Kidney (tissue), 14 donors: ENCODE results near the gene FAF1. TPM values are rescaled to one million over a fixed set of nuclear protein-coding genes. Genes with fewer than 3 reads are reported as not detected.
"Not testable (repeated sequence)": the region's sequence is repeated elsewhere in the genome, so short reads cannot be mapped to it uniquely, and the experiment has no call there.

Source experiments
- DNase-seq, 5 donors: peaks; one replicate each; pipeline ENCODE4 v3.0.0-alpha.2; 2013 to 2020
- FAIRE-seq: peaks from 2 replicates; lab custom pipeline; 2012; peaks lifted over from hg19 to GRCh38; lab: Jason Lieb, UNC
- H3K27ac ChIP-seq, 2 donors: one replicate each; pipeline ENCODE4 v1.7.0; 2013; ENCODE audit warnings: low read depth in 2 of 2, low read length in 2 of 2, inconsistent platforms in 1 of 2
- H3K27me3 ChIP-seq: one replicate; pipeline ENCODE4 v1.7.1; 2013; ENCODE audit warnings: low read length, inconsistent platforms; ENCODE audit not compliant: control insufficient read depth, insufficient read depth
- H3K36me3 ChIP-seq, 3 donors: one replicate each; pipeline versions ENCODE4 v1.7.0 to v1.7.1; 2013; ENCODE audit warnings: low read length in 3 of 3, control low read depth in 1 of 3, inconsistent platforms in 1 of 3; ENCODE audit not compliant: insufficient read depth in 3 of 3, control insufficient read depth in 2 of 3
- H3K4me1 ChIP-seq, 3 donors: one replicate each; pipeline versions ENCODE4 v1.7.0 to v1.7.1; 2013; ENCODE audit warnings: low read length in 3 of 3, inconsistent platforms in 1 of 3, low read depth in 1 of 3; ENCODE audit not compliant: control insufficient read depth in 2 of 3, insufficient read depth in 2 of 3
- H3K4me3 ChIP-seq, 3 donors: one replicate each; pipeline versions ENCODE4 v1.7.0 to v1.8.1; 2013; ENCODE audit warnings: low read length in 3 of 3, control low read depth in 1 of 3, inconsistent platforms in 1 of 3
- H3K9ac ChIP-seq, 3 donors: one replicate each; pipeline versions ENCODE4 v1.7.0 to v1.7.1; 2013; ENCODE audit warnings: low read length in 3 of 3, control low read depth in 1 of 3, inconsistent platforms in 1 of 3
- H3K9me3 ChIP-seq, 3 donors: one replicate each; pipeline versions ENCODE4 v1.7.0 to v1.7.1; 2013; ENCODE audit warnings: low read length in 3 of 3, control low read depth in 1 of 3, inconsistent platforms in 1 of 3; ENCODE audit not compliant: control insufficient read depth in 2 of 3, insufficient read depth in 1 of 3
- CTCF ChIP-seq: IDR thresholded peaks from 3 replicates; pipeline ENCODE4 v1.5.1; 2012; ENCODE audit warnings: mild to moderate bottlenecking, moderate library complexity, borderline replicate concordance; ENCODE audit not compliant: insufficient read depth; ENCODE audit errors: extremely low read depth
- intact Hi-C: fragments of 100-400 bp; cut with DNase I; formaldehyde crosslinking; loops from one replicate; pipeline ENCODE4 v1.11.1; 2022
- polyA plus RNA-seq: library from polyadenylated mRNA; stranded (reverse); fragments of 350-450 nt; fragmentation: Illumina TruSeq; extraction: RNeasy Lipid Tissue Mini Kit (QIAGEN cat#74804); gene quantifications from one replicate; pipeline ENCODE4 v1.2.3, GENCODE V29; 2014; ENCODE audit warnings: low read depth, low replicate concordance; ENCODE audit not compliant: insufficient read depth
- total RNA-seq: library from RNA; stranded (reverse); fragmentation: NEBNext Ultra II Directional; extraction: Animal tissue kit (Norgen Biotek cat#: 25700); gene quantifications from one replicate; pipeline ENCODE4 v1.2.1, GENCODE V29; 2021
- donor health status: control.
- donor health status: control.
- donor health status: control.
- donor health status: control.
- donor health status: control.
- donor health status: DM: yes; HTN: yes; CAD: no.
- donor health status: Normal renal cell carcinoma (clear cell type).

Gene FAF1
- total and polyA plus RNA-seq, 2 donors from 2014 or later = 50.1 to 72.8 TPM

GRCh38 chr1:50942334-50942733 lies 17.7 kb downstream of the FAF1 start:
- Histone ChIP-seq H3K27me3 (no peaks in the 10 kb centered on the region), H3K27ac (no peak overlapping the region), H3K36me3 (peaks cover 0 to 2% (median 0%) of the 10 kb centered on the region in 3 donors), H3K9ac (no peak overlapping the region), H3K4me3 (no peak overlapping the region), H3K9me3 (no peaks in the 10 kb centered on the region), H3K4me1 (no peaks in the 10 kb centered on the region)
- no peak for DNase-seq
- no peak for FAIRE-seq
- TF ChIP-seq CTCF = no peak
- intact Hi-C loops = no loop called here

DNA sequence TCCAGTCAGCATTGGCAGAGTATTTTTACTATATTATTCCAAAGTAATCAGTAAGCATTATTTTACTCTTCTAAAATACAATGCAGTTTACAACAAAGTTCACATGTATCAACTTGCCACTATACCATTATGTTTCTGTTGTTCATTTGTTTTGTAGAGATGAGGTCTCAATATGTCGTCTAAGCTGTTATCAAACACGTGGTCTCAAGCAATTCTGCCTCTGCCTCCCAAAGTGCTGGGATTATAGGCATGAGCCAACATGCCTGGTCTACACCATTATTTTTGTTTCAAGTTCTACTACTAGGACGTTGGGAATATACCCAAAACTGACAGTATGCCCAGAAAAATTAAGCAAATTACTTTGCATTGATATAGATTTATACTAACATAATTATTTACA lies 19.8 kb downstream of the FAF1 start:
- no peaks in the 10 kb centered on the region for H3K9me3 ChIP-seq
- FAIRE-seq (no peak), DNase-seq (no peak)
- intact Hi-C loops = no loop called here
- H3K36me3 ChIP-seq = peaks cover 0 to 2% (median 0%) of the 10 kb centered on the region in 3 donors
- H3K9ac ChIP-seq = no peak overlapping the region
- no peaks in the 10 kb centered on the region for H3K4me1 ChIP-seq
- no peak overlapping the region for H3K4me3 ChIP-seq
- H3K27me3 ChIP-seq = no peaks in the 10 kb centered on the region
- no peak overlapping the region for H3K27ac ChIP-seq
- TF ChIP-seq CTCF = no peak

GRCh38 chr1:50936321-50936720 lies 23.7 kb downstream of the FAF1 start:
- Histone ChIP-seq H3K27ac (no peak overlapping the region), H3K9ac (no peak overlapping the region), H3K36me3 (no peaks in the 10 kb centered on the region), H3K4me3 (no peak overlapping the region), H3K27me3 (no peaks in the 10 kb centered on the region), H3K4me1 (peaks cover 0 to 4% (median 0%) of the 10 kb centered on the region in 3 donors), H3K9me3 (no peaks in the 10 kb centered on the region)
- DNase-seq = no peak
- TF ChIP-seq CTCF = no peak
- intact Hi-C loops = no loop called here
- no peak for FAIRE-seq

- H3K36me3 ChIP-seq, intact Hi-C loops, FAIRE-seq, H3K27me3 ChIP-seq, DNase-seq, H3K4me1 ChIP-seq, H3K4me3 ChIP-seq, H3K9ac ChIP-seq, H3K9me3 ChIP-seq, H3K27ac ChIP-seq: not testable (repeated sequence)
These were observed 24.8 kb downstream of the FAF1 start for GRCh38 chr1:50935276-50935675.
